ENCODE measurements around the gene CUL4A.

- TF ChIP-seq CTCF (conservative IDR thresholded peaks at IDR 0.05; ENCODE audit: low read length) (no peak), EZH2phosphoT487 (IDR thresholded peaks at IDR 0.05; ENCODE audit: borderline replicate concordance) (no peak)
These were observed 79.5 kb downstream of the CUL4A start for GRCh38 chr13:113288880-113289279.
